SK-N-SH (cell line): ENCODE data around the gene NR2F1. TPM values are rescaled to one million over a fixed set of nuclear protein-coding genes. Genes with fewer than 3 reads are reported as not detected.

ENCODE experiments used
- CTCF ChIA-PET: fragments of 300-600, 350-600 bp; formaldehyde crosslinking; extraction: SDS; loops from one replicate; lab custom pipeline; 2021; lab: Yijun Ruan, JAX
- POLR2A ChIA-PET: fragments of 350-600 bp; sonication (Branson Sonifier 250); formaldehyde crosslinking; extraction: SDS; loops from one replicate; lab custom pipeline; 2020; ENCODE audit warnings: antibody characterized with exemption, inconsistent platforms; lab: Yijun Ruan, JAX
- DNase-seq: peaks from one replicate; pipeline ENCODE4 v3.0.0; 2012
- H2AFZ ChIP-seq: fragments of 200-600 bp; sonication (generic); 2 replicates; pipeline ENCODE4 v1.8.1; 2016; ENCODE audit warnings: antibody characterized with exemption, mild to moderate bottlenecking, low read depth
- H3F3A ChIP-seq: fragments of 200-600 bp; sonication (generic); replicated peaks from 2 replicates; pipeline ENCODE3; 2016; ENCODE audit warnings: antibody characterized with exemption, mild to moderate bottlenecking; ENCODE audit not compliant: insufficient read depth
- H3K27ac ChIP-seq, 2 experiments: fragments of 200-500 bp in 1 of 2; fragments of 200-600 bp in 1 of 2; sonication (Bioruptor generic) in 1 of 2; sonication (generic), shearing (Covaris generic) in 1 of 2; 2 replicates each; pipeline versions ENCODE4 v1.5.1 to v1.6.1; 2014 to 2016; ENCODE audit warnings: low read depth in 2 of 2, inconsistent platforms in 1 of 2, low read length in 1 of 2, mild to moderate bottlenecking in 1 of 2, mixed read lengths in 1 of 2
- H3K27me3 ChIP-seq: fragments of 200-600 bp; sonication (generic), shearing (Covaris generic); 2 replicates; pipeline ENCODE4 v1.6.1; 2016; ENCODE audit warnings: mixed run types; ENCODE audit not compliant: insufficient read depth
- H3K36me3 ChIP-seq, 2 experiments: fragments of 200-500 bp in 1 of 2; fragments of 200-600 bp in 1 of 2; sonication (Bioruptor generic) in 1 of 2; sonication (generic) in 1 of 2; replicated peaks in 1 of 2; 2 replicates each; pipeline versions ENCODE3 to v1.5.1; 2014 to 2016; ENCODE audit warnings: low read length in 1 of 2, mild to moderate bottlenecking in 1 of 2; ENCODE audit not compliant: insufficient read depth in 2 of 2, control insufficient read depth in 1 of 2
- H3K4me1 ChIP-seq, 2 experiments: fragments of 200-500 bp in 1 of 2; fragments of 200-600 bp in 1 of 2; sonication (Bioruptor generic) in 1 of 2; sonication (generic), shearing (Covaris generic) in 1 of 2; 2 replicates each; pipeline versions ENCODE4 v1.5.1 to v1.6.1; 2014 to 2016; ENCODE audit warnings: low read depth in 1 of 2, low read length in 1 of 2, mixed run types in 1 of 2; ENCODE audit not compliant: insufficient read depth in 2 of 2, control insufficient read depth in 1 of 2
- H3K4me2 ChIP-seq: fragments of 200-600 bp; sonication (generic), shearing (Covaris generic); 2 replicates; pipeline ENCODE4 v1.6.1; 2017; ENCODE audit warnings: mixed run types
- H3K4me3 ChIP-seq, 2 experiments: fragments of 200-500 bp in 1 of 2; fragments of 200-600 bp in 1 of 2; sonication (Bioruptor generic) in 1 of 2; sonication (generic), shearing (Covaris generic) in 1 of 2; 2 replicates each; pipeline versions ENCODE4 v1.5.1 to v1.8.1; 2014 to 2016; ENCODE audit warnings: low read depth in 2 of 2, inconsistent platforms in 1 of 2, low read length in 1 of 2, mild to moderate bottlenecking in 1 of 2, mixed read lengths in 1 of 2, moderate library complexity in 1 of 2
- H3K79me2 ChIP-seq: fragments of 200-600 bp; sonication (generic); 2 replicates; pipeline ENCODE4 v1.8.1; 2017; ENCODE audit warnings: mild to moderate bottlenecking; ENCODE audit not compliant: insufficient read depth
- H3K9ac ChIP-seq: fragments of 200-600 bp; sonication (generic); 2 replicates; pipeline ENCODE4 v1.6.1; 2017; ENCODE audit warnings: mixed run types
- H3K9me2 ChIP-seq: fragments of 200-600 bp; sonication (generic); 2 replicates; pipeline ENCODE4 v1.6.1; 2017; ENCODE audit warnings: mixed run types
- H3K9me3 ChIP-seq: fragments of 200-600 bp; sonication (generic); 2 replicates; pipeline ENCODE4 v1.6.1; 2017; ENCODE audit warnings: mixed run types, mild to moderate bottlenecking, moderate library complexity
- H4K20me1 ChIP-seq: fragments of 200-600 bp; sonication (generic); 2 replicates; pipeline ENCODE4 v1.6.1; 2017; ENCODE audit warnings: mild to moderate bottlenecking, mixed run types; ENCODE audit not compliant: insufficient read depth
- CTCF ChIP-seq: fragments of 200-600 bp; sonication (generic); IDR thresholded peaks from 2 replicates; pipeline ENCODE4 v1.6.1; 2017; ENCODE audit warnings: antibody characterized with exemption, mild to moderate bottlenecking, moderate library complexity
- EP300 ChIP-seq, 2 experiments: IDR thresholded peaks; 2 replicates each; pipeline versions ENCODE4 v1.4.0 to v1.6.1; 2012; ENCODE audit warnings: borderline replicate concordance in 1 of 2, low read depth in 1 of 2, low read length in 1 of 2
- FOXJ3 ChIP-seq: sonication (generic); formaldehyde crosslinking; IDR thresholded peaks from 2 replicates; pipeline ENCODE4 v1.5.1; 2020; ENCODE audit warnings: mild to moderate bottlenecking, missing genetic modification reagents
- FOXM1 ChIP-seq: IDR thresholded peaks from 2 replicates; pipeline ENCODE4 v1.4.0; 2012; ENCODE audit warnings: low read depth, mild to moderate bottlenecking
- JUND ChIP-seq: IDR thresholded peaks from 2 replicates; pipeline ENCODE4 v1.4.0; 2012
- MXI1 ChIP-seq: IDR thresholded peaks from 2 replicates; pipeline ENCODE4 v1.6.1; 2012; ENCODE audit warnings: mild to moderate bottlenecking, low read depth, low read length, improper control_type of control experiment
- NFIC ChIP-seq: IDR thresholded peaks from 2 replicates; pipeline ENCODE4 v1.4.0; 2012; ENCODE audit warnings: borderline replicate concordance
- NRF1 ChIP-seq: IDR thresholded peaks from 2 replicates; pipeline ENCODE4 v1.6.1; 2012; ENCODE audit warnings: low read depth, mild to moderate bottlenecking, low read length
- POLR2AphosphoS5 ChIP-seq: IDR thresholded peaks from 2 replicates; pipeline ENCODE4 v1.6.1; 2012; ENCODE audit warnings: low read depth, low read length
- RFX5 ChIP-seq: IDR thresholded peaks from 2 replicates; pipeline ENCODE4 v1.6.1; 2012; ENCODE audit warnings: mild to moderate bottlenecking, improper control_type of control experiment, low read length
- RXRA ChIP-seq: IDR thresholded peaks from 2 replicates; pipeline ENCODE4 v1.4.0; 2012; ENCODE audit warnings: low read depth, mild to moderate bottlenecking, borderline replicate concordance
- SIN3A ChIP-seq: IDR thresholded peaks from 2 replicates; pipeline ENCODE4 v1.6.1; 2012; ENCODE audit warnings: low read depth, mild to moderate bottlenecking, low read length, moderate library complexity, borderline replicate concordance
- SMC3 ChIP-seq: IDR thresholded peaks from 2 replicates; pipeline ENCODE4 v1.6.1; 2012; ENCODE audit warnings: low read depth, low read length, improper control_type of control experiment
- TCF12 ChIP-seq: IDR thresholded peaks from 2 replicates; pipeline ENCODE4 v1.4.0; 2012
- TEAD4 ChIP-seq: IDR thresholded peaks from 2 replicates; pipeline ENCODE4 v1.4.0; 2012; ENCODE audit warnings: mild to moderate bottlenecking, borderline replicate concordance; ENCODE audit not compliant: insufficient read depth
- USF1 ChIP-seq: IDR thresholded peaks from 2 replicates; pipeline ENCODE4 v1.4.0; 2012; ENCODE audit warnings: low read depth, borderline replicate concordance
- ZBTB33 ChIP-seq: IDR thresholded peaks from 2 replicates; pipeline ENCODE4 v1.4.0; 2012; ENCODE audit warnings: low read depth, borderline replicate concordance
- WGBS: methylation state at CpG from one replicate; pipeline ENCODE4 v1.1.6; 2017; ENCODE audit warnings: low lambda C conversion rate; 5-methylcytosine and 5-hydroxymethylcytosine counted together
- polyA plus RNA-seq, 3 experiments: library from polyadenylated mRNA; depleted of rRNA; stranded (reverse); fragments of >200 nt; gene quantifications; 2 replicates each; pipeline ENCODE4 v1.2.3, GENCODE V29; 2012

Gene NR2F1
- polyA plus RNA-seq, 1 of the 3 experiments (the other 2 are of a cell fraction): 47.1 TPM

- ChIA-PET POLR2A (no interaction called here), CTCF (interaction anchor here (0.7 to 3.4 kb wide), 13 partner anchors 10 to 1286 kb away, joined by 3 to 43 read pairs (median 10); no protein-coding TSS in a partner anchor)
- Histone ChIP-seq H3K4me2 (no peak overlapping the region), H3K27me3 (peaks cover 6% of the 10 kb centered on the region), H3K27ac (no peak overlapping the region), H3K9ac (no peak overlapping the region), H3K9me2 (no peaks in the 10 kb centered on the region), H3K4me1 (peaks cover 0 to 13% of the 10 kb centered on the region in 2 experiments; a peak in 3 of 4 replicates), H3K4me3 (no peak overlapping the region), H3K79me2 (no peaks in the 10 kb centered on the region), H3K36me3 (no peaks in the 10 kb centered on the region), H2AFZ (no peak overlapping the region), H4K20me1 (no peaks in the 10 kb centered on the region), H3K9me3 (no peaks in the 10 kb centered on the region), H3F3A (peaks cover 14% of the 10 kb centered on the region)
- 82% methylated on average over 4 of the region's 4 CpGs for WGBS
- TF ChIP-seq ZBTB33 (no peak), TEAD4 (no peak), SMC3 (no peak), CTCF (no peak), FOXM1 (no peak), RXRA (no peak)
- DNase-seq: no peak
Observed at GRCh38 chr5:93608855-93609254, 25.8 kb downstream of the NR2F1 start.

- H3K9ac ChIP-seq: no peak overlapping the region
- H3K9me2 ChIP-seq: no peaks in the 10 kb centered on the region
- peaks cover 0 to 13% of the 10 kb centered on the region in 2 experiments; a peak in 3 of 4 replicates for H3K4me1 ChIP-seq
- H3K79me2 ChIP-seq: no peaks in the 10 kb centered on the region
- peaks cover 14% of the 10 kb centered on the region for H3F3A ChIP-seq
- H3K36me3 ChIP-seq: no peaks in the 10 kb centered on the region
- H3K27me3 ChIP-seq: peaks cover 6% of the 10 kb centered on the region
- H3K4me3 ChIP-seq: no peak overlapping the region
- no peak overlapping the region for H3K4me2 ChIP-seq
- H4K20me1 ChIP-seq: no peaks in the 10 kb centered on the region
- ChIA-PET POLR2A (no interaction called here), CTCF (interaction anchor here (2.9 to 3.4 kb wide), 3 partner anchors 23 to 1240 kb away, joined by 10 to 43 read pairs (median 17); no protein-coding TSS in a partner anchor)
- no peak overlapping the region for H2AFZ ChIP-seq
- TF ChIP-seq TCF12: no peak
- no peak for TF ChIP-seq EP300 (IDR thresholded peaks at IDR 0.05; ENCODE audit: borderline replicate concordance in 1 of 2, low read depth in 1 of 2, low read length in 1 of 2)
- no peak for TF ChIP-seq RFX5
- TF ChIP-seq FOXM1: no peak
- no peak for TF ChIP-seq CTCF
- TF ChIP-seq FOXJ3 (CRISPR knock-in tag): no peak
- TF ChIP-seq NFIC: no peak
- TF ChIP-seq JUND: no peak
- no peak for TF ChIP-seq NRF1
- no peak for TF ChIP-seq USF1
- no peak for TF ChIP-seq SIN3A
- TF ChIP-seq MXI1: no peak
- TF ChIP-seq POLR2AphosphoS5: no peak
- no peak for TF ChIP-seq RXRA
- WGBS: 75% methylated on average over 7 of the region's 7 CpGs
- DNase-seq: no peak
- H3K9me3 ChIP-seq: no peaks in the 10 kb centered on the region
- H3K27ac ChIP-seq: no peak overlapping the region
Observed at GRCh38 chr5:93609762-93610161, 26.7 kb downstream of the NR2F1 start.
